HG03575 (cell line): ENCODE results near the gene MYL12B.
A peak's percentile ranks its signal among the peaks of the same experiment; 100 is the strongest.
"Not testable (repeated sequence)": the region's sequence is repeated elsewhere in the genome, so short reads cannot be mapped to it uniquely, and the experiment has no call there.

Experiments
- ATAC-seq: cut with Tn5 transposase; IDR thresholded peaks from one replicate; pipeline ENCODE4 v1.9.1; 2021; ENCODE audit not compliant: unreplicated experiment, insufficient number of reproducible peaks, low FRiP score; ENCODE audit errors: extremely low read depth

MYL12B gene

GRCh38 chr18:3283908-3284307 is 22.0 kb downstream of the MYL12B start:
- ATAC-seq = no peak

GRCh38 chr18:3284501-3284900 is 22.6 kb downstream of the MYL12B start:
- ATAC-seq = no peak

- no peak for ATAC-seq
Observed at GRCh38 chr18:3286159-3286558, 24.2 kb downstream of the MYL12B start.

GRCh38 chr18:3293196-3293951 is 31.4 kb downstream of the MYL12B start:
- no peak for ATAC-seq

GRCh38 chr18:3294435-3295080 is 32.6 kb downstream of the MYL12B start:
- ATAC-seq = no peak

- peak; percentile 99 for ATAC-seq
Observed at GRCh38 chr18:3297025-3297984, 35.4 kb downstream of the MYL12B start.

- ATAC-seq = no peak
Observed at GRCh38 chr18:3304832-3305231, 42.9 kb downstream of the MYL12B start.

- no peak for ATAC-seq
Observed at GRCh38 chr18:3305354-3305762, 43.4 kb downstream of the MYL12B start.

GRCh38 chr18:3305933-3306332 is 44.0 kb downstream of the MYL12B start:
- no peak for ATAC-seq

GRCh38 chr18:3306391-3306790 is 44.5 kb downstream of the MYL12B start:
- no peak for ATAC-seq

GRCh38 chr18:3313685-3314084 is 51.8 kb downstream of the MYL12B start:
- no peak for ATAC-seq

GRCh38 chr18:3315344-3315743 is 53.4 kb downstream of the MYL12B start:
- not testable (repeated sequence) for ATAC-seq

GRCh38 chr18:3319399-3319798 is 57.5 kb downstream of the MYL12B start:
- ATAC-seq = no peak

GRCh38 chr18:3319894-3320454 is 58.0 kb downstream of the MYL12B start:
- no peak for ATAC-seq

GRCh38 chr18:3321133-3321812 is 59.3 kb downstream of the MYL12B start:
- ATAC-seq = no peak

GRCh38 chr18:3323900-3324299 is 62.0 kb downstream of the MYL12B start:
- no peak for ATAC-seq
